Brain pericyte (primary cell): ENCODE results near the gene TK2.
"Not testable (repeated sequence)": the region's sequence is repeated elsewhere in the genome, so short reads cannot be mapped to it uniquely, and the experiment has no call there.

Source experiments
- DNase-seq: peaks from one replicate; pipeline ENCODE4 v3.0.0-alpha.2; 2012; ENCODE audit warnings: low read depth, low spot score

Gene TK2

DNA sequence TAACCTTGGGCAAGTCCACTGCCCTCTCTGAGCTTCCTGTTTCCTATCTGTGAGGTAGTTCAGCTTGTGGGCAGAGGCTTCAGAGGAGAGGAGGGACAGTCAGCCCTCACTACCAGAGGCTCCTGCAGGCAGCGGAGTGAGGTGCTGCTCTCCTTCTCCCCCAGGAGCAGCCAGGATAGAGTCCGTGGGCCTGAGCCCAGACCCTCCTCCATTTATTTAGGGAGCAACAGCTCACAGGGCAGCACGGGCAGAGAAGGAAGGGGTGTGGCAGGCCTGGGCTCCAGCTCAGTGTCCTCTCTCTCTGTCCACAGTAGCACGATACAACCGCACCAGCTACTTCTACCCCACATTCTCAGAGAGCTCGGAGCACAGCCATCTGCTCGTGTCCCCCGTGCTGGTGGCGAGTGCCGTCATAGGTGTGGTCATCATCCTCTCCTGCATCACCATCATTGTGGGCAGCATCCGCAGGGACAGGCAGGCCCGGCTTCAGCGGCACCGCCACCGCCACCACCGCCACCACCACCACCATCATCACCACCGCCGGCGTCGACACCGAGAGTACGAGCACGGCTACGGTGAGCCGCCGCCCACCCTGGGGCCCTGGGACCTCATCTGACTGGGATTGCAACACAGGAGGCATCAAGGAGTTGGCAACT lies 80.5 kb downstream of the TK2 start:
- no peak for DNase-seq

DNA sequence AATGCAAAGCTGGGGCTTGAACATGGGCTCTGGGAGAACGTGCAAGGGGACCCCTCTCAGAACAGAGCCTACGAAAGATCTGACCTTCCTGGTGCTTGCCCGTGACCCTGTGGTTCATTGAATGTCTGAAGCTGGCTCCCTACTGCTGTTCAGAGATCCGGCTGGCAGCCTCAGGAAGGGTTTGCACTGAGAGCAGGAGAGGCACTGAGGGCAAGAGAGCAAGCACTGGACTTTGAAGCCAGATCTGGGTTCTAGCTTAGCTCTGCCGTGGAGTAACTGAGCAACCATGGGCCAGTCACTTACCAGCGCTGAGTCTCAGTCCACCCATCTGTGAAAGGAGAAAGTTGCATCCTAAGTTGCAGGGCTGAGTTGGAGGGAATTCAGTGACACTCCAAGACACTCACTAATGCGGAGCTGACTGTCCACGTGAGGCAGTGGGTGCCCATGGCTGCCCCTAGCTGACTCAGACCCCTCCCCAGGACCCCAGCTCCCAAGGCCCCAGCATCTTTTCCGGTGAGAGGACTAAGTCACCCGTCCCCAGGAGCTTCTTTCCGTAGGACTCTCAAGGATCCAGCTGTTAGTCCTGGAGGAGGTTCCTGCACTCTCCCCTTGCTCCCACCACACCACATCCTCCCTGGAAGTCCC lies 81.5 kb downstream of the TK2 start:
- DNase-seq = no peak

DNA sequence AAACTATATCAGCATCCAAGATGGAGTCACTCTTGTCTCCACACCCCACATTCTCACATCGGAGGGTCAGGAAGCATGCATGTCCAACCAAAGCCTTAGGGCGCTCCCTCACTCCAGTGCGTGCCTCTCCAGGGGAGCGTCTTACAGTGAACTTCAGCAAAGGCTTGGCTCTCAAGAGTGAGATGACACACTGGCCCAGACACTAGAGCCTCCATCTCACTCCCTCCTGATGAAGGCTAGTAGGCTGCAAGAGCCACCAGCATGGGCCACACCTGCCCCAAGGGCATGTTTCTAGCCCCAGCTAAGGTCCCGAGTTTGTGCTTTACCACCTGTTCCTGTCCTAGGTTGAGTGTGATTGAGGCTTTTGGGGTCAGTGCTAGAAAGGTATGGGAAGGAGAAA lies 82.3 kb downstream of the TK2 start:
- DNase-seq = no peak

DNA sequence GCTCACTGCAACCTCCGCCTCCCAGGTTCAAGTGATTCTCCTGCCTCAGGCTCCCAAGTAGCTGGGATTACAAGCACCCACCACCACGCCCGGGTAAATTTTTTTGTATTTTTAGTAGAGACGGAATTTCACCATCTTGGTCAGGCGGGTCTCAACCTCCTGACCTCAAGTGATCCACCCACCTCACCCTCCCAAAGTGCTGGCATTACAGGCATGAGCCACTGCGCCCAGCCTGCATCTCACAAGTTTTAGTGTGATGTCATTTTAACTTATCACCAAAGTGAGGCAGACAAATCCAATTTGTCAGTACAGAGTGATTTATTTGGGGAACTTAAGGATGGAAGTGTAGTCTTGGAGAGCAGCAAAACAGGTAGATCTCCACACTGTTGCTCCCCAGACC lies 83.3 kb downstream of the TK2 start:
- not testable (repeated sequence) for DNase-seq

DNA sequence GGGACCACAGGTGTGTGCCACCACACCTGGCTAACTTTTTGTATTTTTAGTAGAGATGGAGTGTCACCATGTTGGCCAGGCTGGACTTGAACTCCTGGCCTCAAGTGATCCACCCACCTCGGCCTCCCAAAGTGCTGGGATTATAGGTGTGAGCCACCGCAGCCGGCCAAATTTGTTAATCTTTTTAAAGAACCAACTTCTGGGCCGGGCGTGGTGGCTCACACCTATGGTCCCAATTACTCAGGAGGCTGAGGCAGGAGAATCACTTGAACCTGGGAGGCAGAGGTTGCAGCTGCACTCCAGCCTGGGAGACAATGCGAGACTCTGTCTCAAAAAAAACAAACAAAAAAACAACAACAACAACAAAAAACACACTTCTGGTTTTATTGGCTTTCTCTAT lies 84.0 kb downstream of the TK2 start:
- DNase-seq = not testable (repeated sequence)

DNA sequence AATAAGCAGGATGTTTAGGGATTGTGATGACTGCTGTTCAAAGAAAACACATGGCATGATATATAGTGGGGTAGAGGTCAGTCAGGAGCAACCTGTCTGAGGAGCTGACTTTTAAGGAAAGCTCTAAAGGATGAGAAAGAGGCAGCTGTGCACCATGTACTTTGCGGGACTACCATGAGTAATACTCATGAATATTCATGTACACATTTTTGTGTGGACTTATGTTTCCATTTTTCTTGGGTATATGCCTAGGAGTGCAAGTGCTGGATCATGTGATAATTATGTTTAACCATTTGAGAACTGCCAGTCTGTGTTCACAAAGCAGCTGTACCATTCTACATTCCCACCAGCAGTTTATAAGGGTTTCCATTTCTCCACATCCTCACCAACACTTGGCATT lies 87.0 kb downstream of the TK2 start:
- DNase-seq = no peak

DNA sequence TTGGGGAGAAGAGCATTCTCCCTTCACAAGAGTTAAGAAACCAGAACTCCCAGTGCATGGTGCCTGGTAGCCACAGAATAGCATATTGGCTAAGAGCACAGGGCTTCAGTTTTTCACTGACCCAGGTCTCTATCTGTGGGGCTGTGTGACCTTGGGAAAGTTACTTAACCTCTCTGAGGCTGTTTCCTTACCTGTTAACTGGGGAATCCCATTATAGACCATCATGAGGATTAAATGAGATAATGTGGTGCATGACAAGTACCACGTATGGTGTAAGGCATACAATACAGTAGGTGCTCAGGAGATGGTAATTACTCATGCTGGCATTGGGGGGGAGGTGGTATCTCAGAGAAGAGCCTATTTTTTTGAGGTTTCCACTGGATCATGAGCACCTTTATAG lies 89.2 kb downstream of the TK2 start:
- DNase-seq = no peak

DNA sequence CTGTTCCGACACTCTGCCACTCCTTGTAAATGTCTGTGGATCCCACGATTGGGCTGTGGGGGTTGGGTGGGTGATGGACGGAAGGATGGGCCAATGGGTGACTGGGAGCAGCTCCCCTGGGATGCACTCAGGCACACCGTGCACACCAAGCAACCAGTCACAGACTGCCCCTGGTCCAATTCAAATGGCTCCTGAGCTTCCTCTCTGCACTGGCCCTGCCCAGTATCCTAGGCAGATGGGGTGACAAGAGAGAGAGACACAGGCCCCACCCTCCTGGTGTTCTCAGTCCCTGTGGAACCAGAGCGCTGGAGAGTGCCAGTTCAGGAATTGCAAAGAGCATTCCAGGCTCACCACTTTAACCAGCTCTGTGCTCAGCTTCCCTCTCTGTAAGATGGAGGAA lies 90.0 kb downstream of the TK2 start:
- DNase-seq = no peak

DNA sequence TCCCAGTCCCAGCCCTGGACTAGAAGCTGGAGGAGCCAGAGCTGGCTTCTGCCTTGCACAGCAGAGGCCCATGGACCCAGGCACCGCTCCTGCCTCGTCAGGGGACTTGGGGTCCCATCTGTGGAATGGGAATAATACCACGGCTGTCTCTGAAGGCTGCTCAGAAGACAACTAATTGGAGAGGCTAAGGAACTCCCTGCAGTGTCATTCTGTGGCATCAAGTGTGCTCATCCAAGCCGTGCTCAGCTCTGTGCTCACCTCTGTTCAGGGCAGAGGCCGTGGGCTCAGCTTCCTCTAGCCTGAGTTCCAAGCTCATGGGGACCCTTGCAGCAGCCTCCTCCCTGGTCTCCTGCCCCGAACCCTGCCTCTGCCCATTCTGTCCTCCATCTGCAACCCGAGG lies 91.1 kb downstream of the TK2 start:
- DNase-seq = no peak

DNA sequence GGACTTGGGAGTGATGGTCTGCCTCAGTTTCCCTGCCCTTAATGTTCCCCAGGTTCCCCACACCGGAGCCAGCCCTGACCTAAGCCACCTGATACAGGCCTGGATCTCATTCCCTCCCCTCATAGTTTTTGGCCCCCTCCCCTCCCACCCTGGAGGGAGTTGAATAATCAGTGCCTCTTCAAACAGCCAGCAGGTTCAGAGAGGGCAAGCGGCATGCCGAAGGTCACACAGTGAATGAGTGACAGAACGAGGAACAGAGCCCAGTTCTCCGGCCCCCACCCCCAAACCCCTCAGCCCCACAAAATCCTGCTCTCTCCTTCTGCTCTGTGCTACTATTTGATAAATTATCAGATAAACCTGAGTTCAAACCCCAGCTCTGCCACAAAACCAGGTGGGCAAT lies 91.6 kb downstream of the TK2 start:
- DNase-seq = no peak
